Measurements from ENCODE around the gene TESK2.
"Not testable (repeated sequence)": the region's sequence is repeated elsewhere in the genome, so short reads cannot be mapped to it uniquely, and the experiment has no call there.

TESK2 gene

DNA sequence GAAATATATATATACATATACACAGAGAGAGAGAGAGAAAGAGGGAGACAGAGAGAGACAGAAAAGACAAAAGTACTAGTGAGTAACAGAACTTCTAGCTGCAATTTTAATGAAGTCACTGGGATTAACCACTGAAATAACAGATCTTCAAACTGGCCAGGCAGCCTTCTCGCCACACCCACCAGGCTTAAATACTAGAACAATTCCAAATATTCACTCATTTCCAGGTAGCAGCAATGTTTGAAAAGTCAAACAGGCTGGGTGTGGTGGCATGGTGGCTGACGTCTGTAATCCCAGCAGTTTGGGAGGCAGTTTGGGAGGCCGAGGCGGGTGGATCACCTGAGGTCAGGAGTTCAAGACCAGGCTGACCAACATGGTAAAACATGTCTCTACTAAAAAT lies 25.5 kb upstream of the TESK2 start:
- H3K27me3 ChIP-seq (replicated peaks; ENCODE audit: control insufficient read depth, insufficient read depth, low read length) = no peaks in the 10 kb centered on the region
- no peak for DNase-seq (ENCODE audit: extremely low read depth, insufficient read length)
- TF ChIP-seq, protein P1, sequence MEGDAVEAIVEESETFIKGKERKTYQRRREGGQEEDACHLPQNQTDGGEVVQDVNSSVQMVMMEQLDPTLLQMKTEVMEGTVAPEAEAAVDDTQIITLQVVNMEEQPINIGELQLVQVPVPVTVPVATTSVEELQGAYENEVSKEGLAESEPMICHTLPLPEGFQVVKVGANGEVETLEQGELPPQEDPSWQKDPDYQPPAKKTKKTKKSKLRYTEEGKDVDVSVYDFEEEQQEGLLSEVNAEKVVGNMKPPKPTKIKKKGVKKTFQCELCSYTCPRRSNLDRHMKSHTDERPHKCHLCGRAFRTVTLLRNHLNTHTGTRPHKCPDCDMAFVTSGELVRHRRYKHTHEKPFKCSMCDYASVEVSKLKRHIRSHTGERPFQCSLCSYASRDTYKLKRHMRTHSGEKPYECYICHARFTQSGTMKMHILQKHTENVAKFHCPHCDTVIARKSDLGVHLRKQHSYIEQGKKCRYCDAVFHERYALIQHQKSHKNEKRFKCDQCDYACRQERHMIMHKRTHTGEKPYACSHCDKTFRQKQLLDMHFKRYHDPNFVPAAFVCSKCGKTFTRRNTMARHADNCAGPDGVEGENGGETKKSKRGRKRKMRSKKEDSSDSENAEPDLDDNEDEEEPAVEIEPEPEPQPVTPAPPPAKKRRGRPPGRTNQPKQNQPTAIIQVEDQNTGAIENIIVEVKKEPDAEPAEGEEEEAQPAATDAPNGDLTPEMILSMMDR (IDR thresholded peaks at IDR 0.05; ENCODE audit: insufficient read depth, low read length, poor library complexity, severe bottlenecking) = no peak
- peaks cover 29% of the 10 kb centered on the region for H3K36me3 ChIP-seq (ENCODE audit: control insufficient read depth, insufficient read depth, low read length)
- no peak overlapping the region for H3K4me3 ChIP-seq (replicated peaks; ENCODE audit: low read depth, low read length)

DNA sequence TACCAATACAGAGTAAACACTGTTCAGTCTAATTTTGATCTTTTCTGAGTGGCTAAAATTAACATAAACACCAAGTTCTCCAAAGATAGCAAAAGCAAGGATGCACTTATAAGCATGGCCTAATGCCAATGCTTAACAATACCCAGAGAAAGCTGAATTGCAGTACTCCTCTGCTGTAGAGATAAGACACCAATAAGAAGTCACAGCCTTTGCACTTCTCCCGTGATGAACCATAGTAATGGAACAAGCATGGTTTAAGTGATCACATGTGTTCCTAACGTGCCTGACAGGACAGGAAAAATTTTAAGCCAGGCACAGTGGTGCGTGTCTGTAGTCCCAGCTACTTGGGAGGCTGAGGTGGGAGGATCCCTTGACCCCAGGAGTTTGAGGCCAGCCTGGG lies 25.1 kb upstream of the TESK2 start:
- no peak for DNase-seq (ENCODE audit: extremely low read depth, insufficient read length)
- Histone ChIP-seq H3K4me3 (replicated peaks; ENCODE audit: low read depth, low read length) (no peak overlapping the region), H3K36me3 (ENCODE audit: control insufficient read depth, insufficient read depth, low read length) (peaks cover 31% of the 10 kb centered on the region), H3K27me3 (replicated peaks; ENCODE audit: control insufficient read depth, insufficient read depth, low read length) (no peaks in the 10 kb centered on the region)
- TF ChIP-seq, protein P1 (IDR thresholded peaks at IDR 0.05; ENCODE audit: insufficient read depth, low read length, poor library complexity, severe bottlenecking) = no peak

DNA sequence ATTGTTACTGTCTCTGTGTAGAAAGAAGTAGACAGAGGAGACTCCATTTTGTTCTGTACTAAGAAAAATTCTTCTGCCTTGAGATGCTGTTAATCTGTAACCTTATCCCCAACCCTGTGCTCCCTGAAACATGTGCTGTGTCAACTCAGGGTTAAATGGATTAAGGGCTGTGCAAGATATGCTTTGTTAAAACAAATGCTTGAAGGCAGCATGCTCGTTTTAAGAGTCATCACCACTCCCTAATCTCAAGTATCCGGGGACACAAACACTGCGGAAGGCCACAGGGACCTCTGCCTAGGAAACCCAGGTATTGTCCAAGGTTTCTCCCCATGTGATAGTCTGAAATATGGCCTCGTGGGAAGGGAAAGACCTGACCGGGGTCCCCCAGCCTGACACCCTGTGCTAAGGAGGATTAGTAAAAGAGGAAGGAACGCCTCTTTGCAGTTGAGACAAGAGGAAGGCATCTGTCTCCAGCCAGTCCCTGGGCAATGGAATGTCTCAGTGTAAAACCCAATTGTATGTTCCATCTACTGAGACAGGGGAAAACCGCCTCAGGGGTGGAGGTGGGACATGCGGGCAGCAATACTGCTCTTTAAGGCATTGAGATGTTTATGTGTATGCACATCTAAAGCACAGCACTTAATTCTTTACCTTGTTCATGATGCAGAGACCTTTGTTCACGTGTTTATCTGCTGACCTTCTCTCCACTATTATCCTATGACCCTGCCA lies 22.7 kb upstream of the TESK2 start:
- peaks cover 39% of the 10 kb centered on the region for H3K36me3 ChIP-seq (ENCODE audit: control insufficient read depth, insufficient read depth, low read length)
- DNase-seq (ENCODE audit: extremely low read depth, insufficient read length); H3K4me3 ChIP-seq (replicated peaks; ENCODE audit: low read depth, low read length); H3K27me3 ChIP-seq (replicated peaks; ENCODE audit: control insufficient read depth, insufficient read depth, low read length): not testable (repeated sequence)

DNA sequence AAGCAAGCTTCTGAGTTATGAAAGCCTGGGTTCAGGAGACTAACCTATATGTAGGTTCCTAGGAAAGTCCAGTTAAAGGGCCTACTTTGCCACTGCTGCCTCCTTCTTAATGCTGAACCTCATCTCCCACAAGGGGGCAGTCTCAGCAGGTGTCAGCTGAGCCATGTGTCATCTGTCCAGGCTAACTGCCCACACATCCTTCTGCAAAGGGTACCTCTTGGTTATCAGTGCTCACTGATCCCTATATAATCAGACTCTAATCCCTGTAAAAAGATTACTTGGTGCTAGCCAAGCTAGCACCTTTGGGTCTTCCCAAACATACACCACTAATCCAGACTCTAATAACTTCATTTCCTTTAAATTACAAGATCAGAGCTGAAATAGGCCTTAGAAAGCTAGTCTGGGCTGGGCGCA lies 21.7 kb upstream of the TESK2 start:
- Histone ChIP-seq H3K27me3 (replicated peaks; ENCODE audit: control insufficient read depth, insufficient read depth, low read length) (no peaks in the 10 kb centered on the region), H3K36me3 (ENCODE audit: control insufficient read depth, insufficient read depth, low read length) (peaks cover 41% of the 10 kb centered on the region), H3K4me3 (replicated peaks; ENCODE audit: low read depth, low read length) (no peak overlapping the region)
- TF ChIP-seq, protein P1 (IDR thresholded peaks at IDR 0.05; ENCODE audit: insufficient read depth, low read length, poor library complexity, severe bottlenecking) = peak; percentile 75
- DNase-seq (ENCODE audit: extremely low read depth, insufficient read length) = no peak

DNA sequence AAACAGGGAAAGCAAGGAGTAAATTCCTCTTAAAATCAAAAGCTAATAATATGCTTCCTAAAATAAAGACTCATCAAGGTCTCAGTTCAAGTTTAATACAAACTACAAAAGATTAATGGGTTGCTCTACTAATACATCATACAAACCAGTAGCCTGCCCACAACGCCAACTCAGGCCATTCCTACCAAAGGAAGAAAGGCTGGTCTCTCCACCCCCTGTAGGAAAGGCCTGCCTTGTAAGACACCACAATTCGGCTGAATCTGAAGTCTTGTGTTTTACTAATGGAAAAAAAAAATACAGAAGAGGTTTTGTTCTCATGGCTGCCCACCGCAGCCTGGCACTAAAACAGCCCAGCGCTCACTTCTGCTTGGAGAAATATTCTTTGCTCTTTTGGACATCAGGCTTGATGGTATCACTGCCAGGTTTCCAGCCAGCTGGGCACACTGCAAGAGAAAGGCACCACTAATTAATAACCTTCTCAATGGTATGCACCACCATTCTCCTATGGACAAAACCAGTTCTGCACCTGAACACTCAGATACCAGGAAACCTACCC lies 20.1 kb upstream of the TESK2 start:
- TF ChIP-seq, protein P1 (IDR thresholded peaks at IDR 0.05; ENCODE audit: insufficient read depth, low read length, poor library complexity, severe bottlenecking) = no peak
- no peak for DNase-seq (ENCODE audit: extremely low read depth, insufficient read length)
- Histone ChIP-seq H3K36me3 (ENCODE audit: control insufficient read depth, insufficient read depth, low read length) (peaks cover 31% of the 10 kb centered on the region), H3K27me3 (replicated peaks; ENCODE audit: control insufficient read depth, insufficient read depth, low read length) (no peaks in the 10 kb centered on the region), H3K4me3 (replicated peaks; ENCODE audit: low read depth, low read length) (no peak overlapping the region)

DNA sequence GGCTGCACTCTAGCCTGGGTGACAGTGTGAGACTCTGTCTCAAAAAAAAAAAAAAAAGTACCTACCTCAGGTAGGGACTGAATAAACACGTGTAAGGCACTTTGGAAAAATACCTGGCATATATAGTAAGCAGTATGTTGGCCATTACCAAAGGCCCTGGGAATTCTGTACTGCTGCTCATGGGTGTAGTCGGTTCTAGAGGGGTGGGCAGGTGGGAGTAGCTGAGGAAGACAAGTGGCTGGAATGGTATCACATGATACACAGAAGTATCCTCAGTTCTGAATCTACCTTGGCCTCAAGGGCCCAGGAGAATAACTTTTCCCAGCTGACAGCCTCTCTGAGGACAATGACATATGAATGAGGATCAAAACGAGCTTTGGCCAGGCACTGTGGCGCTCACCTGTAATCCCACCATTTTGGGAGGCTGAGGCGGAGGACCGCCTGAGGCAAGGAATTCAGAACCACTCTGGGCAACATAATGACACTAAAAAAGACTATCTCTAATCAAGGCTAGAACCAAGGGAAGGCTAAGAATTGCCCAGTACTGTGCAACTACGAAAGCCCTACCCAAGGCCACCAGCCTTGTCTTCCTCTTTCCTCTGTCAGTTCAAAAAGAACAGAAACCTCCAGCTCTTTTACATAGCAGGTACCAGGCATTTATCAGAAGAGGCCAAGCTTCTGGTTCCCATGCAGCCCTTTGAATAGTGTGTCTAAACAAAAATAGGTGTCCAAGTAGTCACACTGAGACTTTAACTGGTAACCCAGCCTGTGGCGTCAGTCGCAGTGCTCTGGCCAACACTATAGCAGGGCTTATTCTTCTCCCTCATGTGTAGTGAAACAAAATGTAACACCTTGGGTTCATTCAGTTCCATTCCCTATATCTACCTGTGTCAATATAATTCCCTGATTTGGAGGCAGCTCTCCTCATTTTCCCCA lies 19.3 kb upstream of the TESK2 start:
- Histone ChIP-seq H3K4me3 (replicated peaks; ENCODE audit: low read depth, low read length) (no peak overlapping the region), H3K27me3 (replicated peaks; ENCODE audit: control insufficient read depth, insufficient read depth, low read length) (no peaks in the 10 kb centered on the region), H3K36me3 (ENCODE audit: control insufficient read depth, insufficient read depth, low read length) (peaks cover 25% of the 10 kb centered on the region)
- TF ChIP-seq, protein P1 (IDR thresholded peaks at IDR 0.05; ENCODE audit: insufficient read depth, low read length, poor library complexity, severe bottlenecking) = no peak
- DNase-seq (ENCODE audit: extremely low read depth, insufficient read length) = no peak
